Left ventricle myocardium superior (tissue), 1 donor: Measurements from ENCODE around the gene NDUFAF8. TPM values are rescaled to one million over a fixed set of nuclear protein-coding genes. Genes with fewer than 3 reads are reported as not detected.

Experiments
- ATAC-seq: fragments of 200-7000 bp; cut with Tn5 transposase; one replicate; pipeline ENCODE4 v1.9.1; 2020; ENCODE audit warnings: mild to moderate bottlenecking, moderate library complexity
- DNase-seq: peaks from one replicate; pipeline ENCODE4 v3.0.0-alpha.2; 2020
- intact Hi-C: fragments of 100-400 bp; cut with micrococcal nuclease; formaldehyde crosslinking; loops from one replicate; pipeline ENCODE4 v1.11.0; 2022
- total RNA-seq: library from RNA; stranded (reverse); fragmentation: NEBNext Ultra II Directional; extraction: Animal tissue kit (Norgen Biotek cat#: 25700); gene quantifications from one replicate; pipeline ENCODE4 v1.2.1, GENCODE V29; 2021
- donor health status: DM: no; HTN: yes; CAD: no; lungs with severe emphysema.

NDUFAF8 gene
- total RNA-seq, 1 donor from 2014 or later = 53.7 TPM

GRCh38 chr17:81235822-81236740 is 3.0 kb upstream of the NDUFAF8 start:
- no peak for ATAC-seq
- peak; percentile 30 for DNase-seq
- intact Hi-C loops = no loop called here

- ATAC-seq = no peak
- DNase-seq = no peak
- intact Hi-C loops = no loop called here
These were observed 2.3 kb upstream of the NDUFAF8 start for GRCh38 chr17:81236784-81237183.

- intact Hi-C loops = no loop called here
- ATAC-seq (no peak), DNase-seq (no peak)
These were observed 1.3 kb upstream of the NDUFAF8 start for GRCh38 chr17:81237591-81238489.

- intact Hi-C loops = no loop called here
- ATAC-seq = no peak
These were observed 666 bp upstream of the NDUFAF8 start for GRCh38 chr17:81238490-81238814.

GRCh38 chr17:81239714-81240555 is 817 bp downstream of the NDUFAF8 start:
- peak; percentile 38 for DNase-seq
- intact Hi-C loops = no loop called here
- no peak for ATAC-seq

More at GRCh38 chr17:81238490-81238814, 666 bp upstream of the NDUFAF8 start:
- no peak for DNase-seq

- intact Hi-C loops = no loop called here
These were observed 1.6 kb downstream of the NDUFAF8 start for GRCh38 chr17:81240761-81241160.

GRCh38 chr17:81241203-81241602 is 2.1 kb downstream of the NDUFAF8 start:
- no peak for DNase-seq
- no peak for ATAC-seq
- intact Hi-C loops = no loop called here

More at GRCh38 chr17:81240761-81241160, 1.6 kb downstream of the NDUFAF8 start:
- no peak for ATAC-seq
- no peak for DNase-seq

GRCh38 chr17:81241648-81242420 is 2.7 kb downstream of the NDUFAF8 start:
- peak; percentile 73 for DNase-seq
- no peak for ATAC-seq
- intact Hi-C loops = no loop called here

GRCh38 chr17:81242421-81243332 is 3.6 kb downstream of the NDUFAF8 start:
- no peak for ATAC-seq
- intact Hi-C loops = no loop called here

GRCh38 chr17:81243333-81243664 is 4.2 kb downstream of the NDUFAF8 start:
- intact Hi-C loops = no loop called here
- DNase-seq (no peak), ATAC-seq (no peak)

More at GRCh38 chr17:81242421-81243332, 3.6 kb downstream of the NDUFAF8 start:
- DNase-seq = peak; percentile 27

GRCh38 chr17:81244358-81245023 is 5.4 kb downstream of the NDUFAF8 start:
- intact Hi-C loops = no loop called here
- no peak for ATAC-seq

GRCh38 chr17:81245024-81245664 is 6.0 kb downstream of the NDUFAF8 start:
- intact Hi-C loops = no loop called here
- ATAC-seq = no peak
- peak; percentile 24 for DNase-seq

More at GRCh38 chr17:81244358-81245023, 5.4 kb downstream of the NDUFAF8 start:
- DNase-seq = peak; percentile 30

GRCh38 chr17:81245665-81246342 is 6.7 kb downstream of the NDUFAF8 start:
- peak; percentile 28 for DNase-seq
- intact Hi-C loops = no loop called here
- no peak for ATAC-seq

GRCh38 chr17:81246343-81246670 is 7.2 kb downstream of the NDUFAF8 start:
- no peak for ATAC-seq
- no peak for DNase-seq
- intact Hi-C loops = no loop called here

- no peak for ATAC-seq
- peak; percentile 25 for DNase-seq
- intact Hi-C loops = no loop called here
These were observed 7.7 kb downstream of the NDUFAF8 start for GRCh38 chr17:81246679-81247338.
